GM13976 (cell line): Measurements from ENCODE around the gene SUPT3H.
A peak's percentile ranks its signal among the peaks of the same experiment; 100 is the strongest.

ENCODE experiments used
- DNase-seq: peaks from one replicate; pipeline ENCODE4 v3.0.0; 2012; ENCODE audit warnings: low spot score
- CTCF ChIP-seq: IDR thresholded peaks from 2 replicates; pipeline ENCODE4 v1.5.1; 2012; ENCODE audit warnings: borderline replicate concordance, mild to moderate bottlenecking; ENCODE audit not compliant: insufficient read depth; ENCODE audit errors: extremely low read depth, missing control alignments, control extremely low read depth
- in situ Hi-C: fragments of 300-500 bp; cut with MboI; formaldehyde crosslinking; loops from one replicate; pipeline ENCODE4 v1.12.0; 2022; ENCODE audit warnings: low sequenced_read_pairs, mixed read lengths, inconsistent platforms; ENCODE audit not compliant: unreplicated experiment

SUPT3H gene

GRCh38 chr6:44932651-44933091 lies 445.1 kb downstream of the SUPT3H start:
- in situ Hi-C loops = no loop called here
- DNase-seq = no peak
- TF ChIP-seq CTCF = no peak

GRCh38 chr6:44931385-44931784 lies 446.3 kb downstream of the SUPT3H start:
- no peak for TF ChIP-seq CTCF
- no peak for DNase-seq
- in situ Hi-C loops = no loop called here

- in situ Hi-C loops = no loop called here
- TF ChIP-seq CTCF = no peak
- DNase-seq = no peak
Observed at GRCh38 chr6:44926556-44926955, 451.2 kb downstream of the SUPT3H start.

GRCh38 chr6:44925100-44925739 lies 452.5 kb downstream of the SUPT3H start:
- in situ Hi-C loops = no loop called here
- TF ChIP-seq CTCF = no peak
- peak; percentile 39 for DNase-seq

GRCh38 chr6:44923444-44923843 lies 454.3 kb downstream of the SUPT3H start:
- DNase-seq = no peak
- in situ Hi-C loops = no loop called here
- no peak for TF ChIP-seq CTCF

GRCh38 chr6:44921798-44922197 lies 455.9 kb downstream of the SUPT3H start:
- no peak for DNase-seq
- in situ Hi-C loops = no loop called here
- no peak for TF ChIP-seq CTCF
